ENCODE results near the gene G6PD.
"Not testable (repeated sequence)": the region's sequence is repeated elsewhere in the genome, so short reads cannot be mapped to it uniquely, and the experiment has no call there.

DNA sequence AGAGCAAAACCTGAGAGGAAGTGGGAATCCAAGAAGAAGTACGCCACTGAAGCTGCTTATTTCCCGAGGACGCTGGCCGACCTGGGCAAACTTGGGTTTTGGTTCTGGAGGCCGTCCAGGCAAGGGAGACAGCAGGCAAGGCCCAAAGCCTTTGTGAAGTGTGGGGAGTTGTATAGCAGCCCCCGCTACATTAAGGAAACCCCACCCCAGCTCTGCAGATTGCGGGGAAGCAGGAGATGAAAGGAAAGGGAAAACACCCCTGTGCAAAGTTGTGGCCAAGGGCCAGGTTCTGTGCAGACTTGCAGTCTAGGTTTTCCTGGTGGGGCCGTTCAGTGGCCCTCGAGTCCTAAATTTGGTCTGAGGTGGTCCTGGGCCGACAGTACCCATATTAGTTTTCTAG is 26.4 kb upstream of the G6PD start:
- not testable (repeated sequence) for TF ChIP-seq EZH2 (IDR thresholded peaks at IDR 0.05; ENCODE audit: borderline replicate concordance, low read length); CTCF (conservative IDR thresholded peaks at IDR 0.05 in 1 of 2, IDR thresholded peaks at IDR 0.05 in 1 of 2; ENCODE audit: extremely low read depth in 1 of 2, insufficient read depth in 1 of 2, low read depth in 1 of 2, low read length in 2 of 2)

Data from mammary epithelial cell (primary cell).